ENCODE results near the gene NAMPT. TPM values are rescaled to one million over a fixed set of nuclear protein-coding genes. Genes with fewer than 3 reads are reported as not detected.
A peak's percentile ranks its signal among the peaks of the same experiment; 100 is the strongest.

Gene NAMPT
- total and polyA plus RNA-seq, 9 of the 15 experiments (the other 6 are each of a cell fraction or from before 2014, with no cell fraction given), result 41.1 to 160 (median 106) TPM

GRCh38 chr7:106216923-106217542, 67.8 kb downstream of the NAMPT start:
- H3K27me3 ChIP-seq (ENCODE audit: control insufficient read depth in 2 of 2, insufficient read depth in 2 of 2, low read length in 2 of 2), result no peaks in the 10 kb centered on the region
- peak overlapping the region; percentile 68; the same call in 2 of the 3 replicates for H3K27ac ChIP-seq (ENCODE audit: extremely low read depth, low read depth, low read length)
- BruUV-seq (replicated peaks), result no TSS peak
- H3K9me3 ChIP-seq (replicated peaks; ENCODE audit: control insufficient read depth, insufficient read depth, low read depth, low read length), result no peaks in the 10 kb centered on the region
- WGBS (ENCODE audit: insufficient coverage, low coverage, missing lambda C conversion rate), result 20% methylated on average over 8 of the region's 8 CpGs
- in situ Hi-C loops (cut with MboI), result no loop called here
- peak overlapping the region; percentile 54 for H3K4me2 ChIP-seq (ENCODE audit: insufficient read depth, low read length)
- H3K9me1 ChIP-seq (ENCODE audit: control insufficient read depth, insufficient read depth, low read length), result no peaks in the 10 kb centered on the region
- peak overlapping the region; percentile 64 for H2AFZ ChIP-seq (ENCODE audit: low read depth, low read length)
- peaks cover 5 to 19% of the 10 kb centered on the region in 2 experiments for H3K4me1 ChIP-seq (replicated peaks in 1 of 2; ENCODE audit: control insufficient read depth in 2 of 2, insufficient read depth in 2 of 2, low read length in 2 of 2)
- POLR2A ChIA-PET, result interaction anchor here (0.6 to 2.5 kb wide), 15 partner anchors 8 to 325 kb away, joined by 3 to 9 read pairs (median 4); no protein-coding TSS in a partner anchor
- no peaks in the 10 kb centered on the region for H3K79me2 ChIP-seq (ENCODE audit: control insufficient read depth, insufficient read depth, low read length)
- intact Hi-C loops (cut with micrococcal nuclease), result no loop called here
- ATAC-seq (peak; percentile 44), DNase-seq (ENCODE audit: extremely low read depth in 1 of 4, low spot score in 3 of 4) (peak in 3 of 4 experiments; percentile 23 to 31 (median 25)), FAIRE-seq (no peak)
- peak overlapping the region; percentile 21 to 29; a peak in 2 of 4 replicates for H3K9ac ChIP-seq (ENCODE audit: insufficient read depth in 1 of 2, low read depth in 2 of 2, low read length in 2 of 2)
- CTCF ChIA-PET (ENCODE audit: low intra/inter-chr PET ratio), result no interaction called here
- H4K20me1 ChIP-seq (replicated peaks; ENCODE audit: control insufficient read depth, insufficient read depth, low read length), result no peaks in the 10 kb centered on the region
- no peak overlapping the region for H3K4me3 ChIP-seq
- H3K36me3 ChIP-seq (ENCODE audit: control insufficient read depth, insufficient read depth, low read length), result no peaks in the 10 kb centered on the region
- TF ChIP-seq FOXK2 (conservative IDR thresholded peaks at IDR 0.05 in 1 of 2, IDR thresholded peaks at IDR 0.05 in 1 of 2; ENCODE audit: low read depth in 2 of 2), result no peak; a peak in 1 of 4 replicates
- TF ChIP-seq GABPA (tag; conservative IDR thresholded peaks at IDR 0.05; ENCODE audit: low read depth), result no peak
- TF ChIP-seq ZNF445 (CRISPR knock-in tag; IDR thresholded peaks at IDR 0.05; ENCODE audit: low read depth), result no peak
- TF ChIP-seq ZBTB43 (CRISPR knock-in tag; IDR thresholded peaks at IDR 0.05), result no peak
- 0 out of 2 replicates have a peak, but pooled peaks have one; percentile 22 for TF ChIP-seq ETV1 (tag; conservative IDR thresholded peaks at IDR 0.05; ENCODE audit: low read depth)
- no peak for TF ChIP-seq HNRNPLL (IDR thresholded peaks at IDR 0.05; ENCODE audit: low read depth, low read length, poor library complexity, severe bottlenecking)
- TF ChIP-seq ZNF395 (CRISPR knock-in tag; IDR thresholded peaks at IDR 0.05), result peak; percentile 64; the same call in 1 of the 2 replicates
- TF ChIP-seq HBP1 (CRISPR knock-in tag; IDR thresholded peaks at IDR 0.05), result 0 out of 2 replicates have a peak, but pooled peaks have one; percentile 72
- no peak for TF ChIP-seq EWSR1 (IDR thresholded peaks at IDR 0.05; ENCODE audit: borderline replicate concordance, low read depth, partially characterized antibody)
- TF ChIP-seq HCFC1 (IDR thresholded peaks at IDR 0.05; ENCODE audit: low read depth, low read length), result no peak
- TF ChIP-seq ZNF431 (CRISPR knock-in tag; IDR thresholded peaks at IDR 0.05), result no peak
- no peak for TF ChIP-seq KLF1 (tag; IDR thresholded peaks at IDR 0.05)
- no peak for TF ChIP-seq POLR3A (IDR thresholded peaks at IDR 0.05; ENCODE audit: borderline replicate concordance, extremely low read depth, insufficient read depth, insufficient read length)
- no peak for TF ChIP-seq ARID1B (IDR thresholded peaks at IDR 0.05)
- TF ChIP-seq RBM25 (IDR thresholded peaks at IDR 0.05; ENCODE audit: low read depth, low read length, severe bottlenecking), result no peak

All from K562 (cell line).